ENCODE data around the gene LSAMP. TPM values are rescaled to one million over a fixed set of nuclear protein-coding genes. Genes with fewer than 3 reads are reported as not detected.
A peak's percentile ranks its signal among the peaks of the same experiment; 100 is the strongest.
"Not testable (repeated sequence)": the region's sequence is repeated elsewhere in the genome, so short reads cannot be mapped to it uniquely, and the experiment has no call there.

Gene LSAMP
- polyA plus RNA-seq, 3 donors: not detected

DNA sequence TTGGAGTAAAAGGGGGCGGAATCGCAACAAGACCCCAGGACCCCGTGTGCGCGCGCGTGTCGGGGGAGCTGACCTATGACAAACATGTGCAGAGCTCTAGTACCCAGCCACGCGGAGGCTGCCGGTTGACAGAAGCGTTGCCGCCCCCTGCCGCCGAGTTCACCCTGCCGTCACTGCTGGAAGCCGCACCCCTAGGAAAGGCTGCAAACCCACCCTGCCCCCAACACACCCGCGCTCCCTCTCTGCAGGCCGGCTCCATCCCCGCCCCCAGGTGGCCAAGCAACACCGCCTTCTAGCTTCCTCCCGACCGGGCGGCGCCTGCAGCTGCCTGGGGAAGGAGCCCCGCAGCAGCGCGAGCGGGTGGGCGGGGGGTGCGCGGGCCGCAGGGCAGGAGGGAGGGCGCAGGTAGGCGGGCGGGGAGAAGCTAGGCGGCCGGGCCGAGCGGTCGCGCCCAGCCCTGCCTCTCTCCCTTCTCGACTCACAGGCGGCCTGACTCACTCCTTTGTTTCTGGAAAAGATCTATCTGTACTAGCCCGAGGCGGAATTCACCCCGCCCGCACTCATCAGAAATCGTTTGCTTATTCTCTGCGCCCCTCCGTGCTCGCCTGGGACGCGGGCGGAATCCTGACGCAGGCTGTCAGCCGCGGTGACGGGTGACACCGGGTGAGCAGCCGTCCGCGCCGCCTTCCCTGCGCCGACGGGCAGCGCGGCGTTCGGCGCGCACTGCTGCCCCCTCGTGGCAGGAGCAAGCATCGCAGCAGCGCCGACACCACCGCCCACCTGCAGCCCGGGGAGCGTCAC lies 661.1 kb downstream of the LSAMP start:
- peak overlapping the region; percentile 46 for H3K9ac ChIP-seq (ENCODE audit: insufficient read depth, low read length, poor library complexity, severe bottlenecking)
- peaks cover 9 to 15% of the 10 kb centered on the region in 2 donors for H3K4me1 ChIP-seq (ENCODE audit: control insufficient read depth in 1 of 2, insufficient read depth in 2 of 2, low read length in 2 of 2)
- H3K27ac ChIP-seq (ENCODE audit: low read depth in 1 of 2, low read length in 2 of 2): no peak overlapping the region
- H3K4me3 ChIP-seq (replicated peaks in 1 of 3; ENCODE audit: low read depth in 2 of 3, low read length in 3 of 3): peak overlapping the region; percentile 38 to 78 (median 41)
- no peaks in the 10 kb centered on the region for H3K36me3 ChIP-seq (replicated peaks in 1 of 2; ENCODE audit: control insufficient read depth in 1 of 2, insufficient read depth in 2 of 2, low read length in 2 of 2)
- H2AFZ ChIP-seq (ENCODE audit: insufficient read depth, low read depth, low read length, poor library complexity, severe bottlenecking): peak overlapping the region; percentile 89
- Mint-ChIP-seq H3K9me3 (peaks cover 0 to 2% (median 0%) of the 10 kb centered on the region in 7 donors), H3K27me3 (ENCODE audit: low read depth in 3 of 3) (peaks cover 16 to 29% (median 23%) of the 10 kb centered on the region in 3 donors), H3K4me1 (peaks cover 12% of the 10 kb centered on the region), H3K36me3 (no peaks in the 10 kb centered on the region), H3K4me3 (peak overlapping the region; percentile 85 to 96), H3K27ac (peak overlapping the region in 4 of 7 donors; percentile 31 to 84 (median 80))
- no peaks in the 10 kb centered on the region for H3K9me3 ChIP-seq (replicated peaks in 1 of 2; ENCODE audit: control insufficient read depth in 1 of 2, insufficient read depth in 1 of 2, low read length in 2 of 2)
- intact Hi-C loops (cut with micrococcal nuclease): no loop called here
- no peaks in the 10 kb centered on the region for H4K20me1 ChIP-seq (ENCODE audit: insufficient read depth, low read length)
- DNase-seq: peak; percentile 52 to 66 (median 58)
- WGBS (ENCODE audit: insufficient coverage): under 1% methylated on average over 64 of the region's 81 CpGs
- H3K4me2 ChIP-seq (replicated peaks; ENCODE audit: extremely low read depth, low read length, poor library complexity, severe bottlenecking): peak overlapping the region; percentile 83
- peaks cover 10 to 25% of the 10 kb centered on the region in 2 donors for H3K27me3 ChIP-seq (ENCODE audit: control insufficient read depth in 2 of 2, insufficient read depth in 2 of 2, low read length in 2 of 2)
- TF ChIP-seq, protein P1, sequence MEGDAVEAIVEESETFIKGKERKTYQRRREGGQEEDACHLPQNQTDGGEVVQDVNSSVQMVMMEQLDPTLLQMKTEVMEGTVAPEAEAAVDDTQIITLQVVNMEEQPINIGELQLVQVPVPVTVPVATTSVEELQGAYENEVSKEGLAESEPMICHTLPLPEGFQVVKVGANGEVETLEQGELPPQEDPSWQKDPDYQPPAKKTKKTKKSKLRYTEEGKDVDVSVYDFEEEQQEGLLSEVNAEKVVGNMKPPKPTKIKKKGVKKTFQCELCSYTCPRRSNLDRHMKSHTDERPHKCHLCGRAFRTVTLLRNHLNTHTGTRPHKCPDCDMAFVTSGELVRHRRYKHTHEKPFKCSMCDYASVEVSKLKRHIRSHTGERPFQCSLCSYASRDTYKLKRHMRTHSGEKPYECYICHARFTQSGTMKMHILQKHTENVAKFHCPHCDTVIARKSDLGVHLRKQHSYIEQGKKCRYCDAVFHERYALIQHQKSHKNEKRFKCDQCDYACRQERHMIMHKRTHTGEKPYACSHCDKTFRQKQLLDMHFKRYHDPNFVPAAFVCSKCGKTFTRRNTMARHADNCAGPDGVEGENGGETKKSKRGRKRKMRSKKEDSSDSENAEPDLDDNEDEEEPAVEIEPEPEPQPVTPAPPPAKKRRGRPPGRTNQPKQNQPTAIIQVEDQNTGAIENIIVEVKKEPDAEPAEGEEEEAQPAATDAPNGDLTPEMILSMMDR (IDR thresholded peaks at IDR 0.05): peak; percentile 98
- no peaks in the 10 kb centered on the region for H3K79me2 ChIP-seq (ENCODE audit: insufficient read depth, low read length)

DNA sequence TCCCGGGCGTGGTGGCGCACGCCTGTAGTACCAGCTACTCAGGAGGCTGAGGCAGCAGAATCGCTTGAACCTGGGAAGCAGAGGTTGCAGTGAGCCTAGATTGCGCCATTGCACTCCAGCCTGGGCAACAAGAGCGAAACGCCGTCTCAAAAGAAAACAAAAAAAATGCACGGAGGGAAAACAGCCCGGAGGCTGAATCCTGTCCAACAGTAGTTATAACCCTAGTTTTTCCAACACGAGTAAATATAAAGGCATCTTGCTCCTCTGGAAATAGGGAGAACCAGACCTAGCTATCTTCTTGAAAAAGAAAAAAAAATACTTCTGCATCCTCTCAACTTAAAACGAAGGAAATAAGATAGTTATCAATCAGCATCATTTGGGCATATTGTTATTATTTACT lies 661.9 kb downstream of the LSAMP start:
- Histone ChIP-seq H3K27me3 (ENCODE audit: control insufficient read depth in 2 of 2, insufficient read depth in 2 of 2, low read length in 2 of 2) (peaks cover 10 to 25% of the 10 kb centered on the region in 2 donors), H3K4me2 (replicated peaks; ENCODE audit: extremely low read depth, low read length, poor library complexity, severe bottlenecking) (peak overlapping the region; percentile 83), H3K4me1 (ENCODE audit: control insufficient read depth in 1 of 2, insufficient read depth in 2 of 2, low read length in 2 of 2) (peaks cover 9 to 15% of the 10 kb centered on the region in 2 donors), H2AFZ (ENCODE audit: insufficient read depth, low read depth, low read length, poor library complexity, severe bottlenecking) (peak overlapping the region; percentile 89), H3K4me3 (replicated peaks in 1 of 3; ENCODE audit: low read depth in 2 of 3, low read length in 3 of 3) (peak overlapping the region in 1 of 3 experiments; percentile 78)
- DNase-seq; H3K9me3 ChIP-seq (replicated peaks in 1 of 2; ENCODE audit: control insufficient read depth in 1 of 2, insufficient read depth in 1 of 2, low read length in 2 of 2); H3K27ac Mint-ChIP-seq; H3K27ac ChIP-seq (ENCODE audit: low read depth in 1 of 2, low read length in 2 of 2); intact Hi-C loops (cut with micrococcal nuclease); H3K36me3 ChIP-seq (replicated peaks in 1 of 2; ENCODE audit: control insufficient read depth in 1 of 2, insufficient read depth in 2 of 2, low read length in 2 of 2); H3K79me2 ChIP-seq (ENCODE audit: insufficient read depth, low read length); H3K36me3 Mint-ChIP-seq; H4K20me1 ChIP-seq (ENCODE audit: insufficient read depth, low read length); H3K9ac ChIP-seq (ENCODE audit: insufficient read depth, low read length, poor library complexity, severe bottlenecking); H3K9me3 Mint-ChIP-seq: not testable (repeated sequence)
- 77% methylated on average over 7 of the region's 13 CpGs for whole genome bisulfite sequencing (ENCODE audit: insufficient coverage)
- H3K27me3 Mint-ChIP-seq (ENCODE audit: low read depth in 3 of 3): peaks cover 14 to 29% (median 25%) of the 10 kb centered on the region in 3 donors
- H3K4me3 Mint-ChIP-seq: peak overlapping the region in 1 of 2 donors; percentile 18
- H3K4me1 Mint-ChIP-seq: peaks cover 12% of the 10 kb centered on the region
